Muscle of back (tissue), 11 donors: ENCODE data around the gene NAV2. TPM values are rescaled to one million over a fixed set of nuclear protein-coding genes. Genes with fewer than 3 reads are reported as not detected.

Source experiments
- DNase-seq, 3 donors: peaks; one replicate each; pipeline versions ENCODE4 v3.0.0 to v3.0.0-alpha.2; 2013
- polyA plus RNA-seq, 10 donors: library from polyadenylated mRNA; unstranded; fragments of 120-200 nt; gene quantifications; one replicate each; pipeline ENCODE4 v1.2.1, GENCODE V29; 2013; ENCODE audit not compliant: insufficient read length in 10 of 10

Gene NAV2
- polyA plus RNA-seq, 10 donors, result 33.6 to 76.3 (median 48.3) TPM

DNA sequence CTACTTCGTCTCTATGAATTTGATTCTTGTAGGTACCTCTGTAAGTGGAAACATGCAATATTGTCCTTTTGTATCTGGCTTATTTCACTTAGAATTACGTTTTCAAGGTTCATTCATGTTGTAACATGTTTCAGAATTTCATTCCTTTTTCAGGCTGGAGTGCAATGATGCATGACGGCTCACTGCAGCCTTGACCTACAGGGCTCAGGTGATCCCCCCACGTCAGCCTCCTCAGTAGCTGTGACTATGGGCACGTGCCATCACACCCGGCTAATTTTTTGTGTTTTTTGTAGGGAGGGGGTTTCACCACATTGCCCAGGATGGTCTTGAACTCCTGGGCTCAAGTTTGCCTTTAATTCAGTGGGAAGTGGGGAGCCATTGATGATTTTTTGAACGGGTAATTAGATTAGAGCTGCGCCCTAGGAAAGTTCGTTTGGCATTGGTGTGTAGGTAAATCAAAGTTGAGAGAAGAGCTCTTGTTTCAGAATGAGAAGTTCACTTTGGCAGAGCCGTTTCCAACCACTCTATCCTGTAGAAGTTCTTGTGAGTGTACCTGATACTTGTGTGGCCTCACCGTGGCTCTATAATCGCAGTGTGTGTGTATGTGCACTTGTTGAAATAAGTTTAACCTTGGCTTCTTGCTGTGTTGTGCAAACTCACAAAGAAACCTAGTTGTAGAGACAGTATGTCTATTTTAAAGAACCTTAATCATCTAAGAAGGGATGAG lies 115.9 kb downstream of the NAV2 start:
- no peak for DNase-seq

GRCh38 chr11:19829109-19829837 lies 116.6 kb downstream of the NAV2 start:
- no peak for DNase-seq

GRCh38 chr11:19832086-19832750 lies 119.6 kb downstream of the NAV2 start:
- no peak for DNase-seq

GRCh38 chr11:19832901-19833300 lies 120.3 kb downstream of the NAV2 start:
- no peak for DNase-seq

DNA sequence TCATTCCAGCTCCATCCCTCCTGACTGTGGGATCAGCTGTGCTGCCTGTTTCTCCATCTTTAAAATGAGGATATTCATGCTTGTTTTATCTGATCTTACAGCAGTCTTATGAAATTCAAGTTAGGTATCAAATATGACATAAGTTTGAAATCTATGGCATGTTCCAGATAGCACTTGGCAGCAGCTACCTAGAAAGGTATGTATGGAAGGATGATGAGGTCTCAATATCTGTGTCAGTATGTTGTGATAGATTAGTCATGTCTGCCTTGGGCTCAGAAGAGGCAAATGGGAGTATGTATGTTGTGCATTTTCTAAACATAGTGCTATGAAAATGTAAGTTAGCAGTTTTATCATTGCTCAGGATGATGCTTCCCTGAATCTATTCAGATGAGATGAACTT lies 122.1 kb downstream of the NAV2 start:
- no peak for DNase-seq

GRCh38 chr11:19836666-19837065 lies 124.0 kb downstream of the NAV2 start:
- no peak for DNase-seq

- DNase-seq, result no peak
Measured at GRCh38 chr11:19838994-19839768, 126.5 kb downstream of the NAV2 start.

GRCh38 chr11:19840961-19841360 lies 128.3 kb downstream of the NAV2 start:
- no peak for DNase-seq

GRCh38 chr11:19842505-19842904 lies 129.9 kb downstream of the NAV2 start:
- peak in 2 of 3 donors; percentile 26 to 50 for DNase-seq

- DNase-seq, result no peak
Measured at GRCh38 chr11:19843079-19843478, 130.4 kb downstream of the NAV2 start.

DNA sequence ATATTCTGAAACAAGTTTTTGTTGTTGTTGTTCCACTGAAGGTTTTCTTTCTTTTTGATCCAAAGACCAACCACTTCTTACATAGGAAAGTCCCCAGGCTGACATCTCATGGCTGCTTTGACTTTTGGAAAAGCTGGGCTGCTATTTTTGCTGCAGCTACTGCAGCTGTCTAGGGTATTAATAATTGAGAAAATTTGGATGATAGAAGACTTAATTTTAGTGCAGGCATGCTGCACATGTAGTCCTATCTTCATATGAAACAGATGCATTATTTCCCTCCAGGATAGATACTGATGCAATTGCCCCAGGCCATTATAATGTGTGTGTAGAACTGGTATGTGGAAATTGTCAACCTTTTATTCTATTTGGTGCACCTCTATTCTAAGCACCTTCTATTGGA lies 131.4 kb downstream of the NAV2 start:
- no peak for DNase-seq

DNA sequence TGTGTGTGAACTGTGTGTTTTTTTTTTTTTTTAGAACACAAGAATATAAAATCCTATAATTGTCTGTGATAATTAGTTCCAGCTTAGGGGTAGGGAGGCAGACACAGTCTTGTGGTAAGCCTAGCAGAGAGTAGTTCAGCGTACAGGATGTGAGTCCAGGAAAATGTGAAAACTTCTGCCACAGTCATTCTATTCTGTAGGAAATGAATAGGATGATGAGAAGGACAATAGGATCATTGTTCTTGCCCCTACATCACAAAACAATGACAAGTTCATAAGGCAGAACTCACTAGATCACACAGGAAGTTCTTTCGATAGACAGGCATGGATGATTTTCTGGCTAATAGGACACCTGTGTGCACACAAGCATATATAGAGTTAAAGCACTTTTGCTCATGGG lies 132.2 kb downstream of the NAV2 start:
- no peak for DNase-seq

GRCh38 chr11:19845626-19846025 lies 133.0 kb downstream of the NAV2 start:
- no peak for DNase-seq

DNA sequence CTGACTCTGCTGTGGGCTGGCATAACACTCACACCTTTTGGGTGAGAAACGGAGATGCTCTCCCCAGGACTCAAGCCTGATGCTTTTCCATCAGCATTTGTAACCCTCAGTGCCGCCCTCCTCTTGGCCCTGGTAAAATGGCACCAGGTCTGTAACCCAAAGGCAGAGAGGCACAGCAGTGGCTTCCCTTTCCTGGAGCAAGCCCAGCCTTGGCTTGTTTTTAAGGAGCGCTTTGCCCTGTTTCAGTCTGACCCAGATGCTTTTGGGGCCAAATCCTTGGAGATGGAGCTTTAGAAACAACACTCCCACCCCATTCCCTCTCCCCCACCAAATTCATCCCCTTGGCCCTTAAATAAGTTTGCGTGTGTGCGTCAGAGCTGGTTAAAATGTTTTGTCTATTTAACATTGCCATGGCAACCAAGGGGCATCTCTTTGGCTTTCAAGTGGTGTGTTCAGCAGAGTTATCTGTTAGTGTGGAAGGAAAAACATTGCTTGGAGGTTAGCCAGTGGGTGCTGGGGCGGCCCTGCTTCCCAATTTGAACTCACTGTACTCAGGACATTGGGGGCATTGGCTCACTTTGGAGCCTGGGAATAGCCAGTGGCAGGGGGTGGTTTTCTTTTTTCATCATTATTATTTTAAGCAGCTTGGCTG lies 134.1 kb downstream of the NAV2 start:
- peak in 1 of 3 donors; percentile 24 for DNase-seq

- no peak for DNase-seq
Measured at GRCh38 chr11:19848219-19848618, 135.6 kb downstream of the NAV2 start.

DNA sequence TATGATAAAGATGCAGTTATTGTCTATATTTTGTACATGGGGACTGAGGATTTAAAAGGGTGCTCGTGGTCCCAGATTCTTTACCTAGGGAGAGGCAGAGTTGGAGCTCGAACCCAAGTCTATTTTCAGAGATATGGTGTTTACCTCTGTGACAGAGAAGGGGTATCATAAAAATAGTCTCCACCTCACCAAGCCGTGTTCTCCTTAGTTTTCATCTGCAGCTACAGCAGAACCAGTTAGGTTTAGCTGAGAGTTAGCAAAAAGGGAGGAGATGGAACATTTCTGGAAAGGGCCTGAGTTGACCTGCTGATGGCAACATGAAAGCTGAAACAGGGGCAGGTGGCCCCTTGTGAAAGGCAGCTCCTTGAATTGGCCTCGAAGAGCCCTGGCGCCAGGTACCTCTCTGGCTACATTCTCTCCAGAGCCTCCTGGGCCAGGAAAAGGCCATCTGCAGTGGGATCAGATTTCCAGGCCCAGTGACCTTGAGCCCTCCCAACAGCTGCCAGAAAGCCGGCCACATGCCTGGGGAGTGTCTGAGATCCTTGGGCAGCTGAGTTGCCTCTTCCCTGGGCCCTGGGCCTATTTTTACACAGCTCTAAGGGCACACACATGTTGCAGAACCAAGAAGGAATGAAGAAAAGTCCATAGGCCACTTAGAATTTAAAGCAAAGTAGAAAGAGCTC lies 136.6 kb downstream of the NAV2 start:
- peak; percentile 56 to 72 (median 57) for DNase-seq

DNA sequence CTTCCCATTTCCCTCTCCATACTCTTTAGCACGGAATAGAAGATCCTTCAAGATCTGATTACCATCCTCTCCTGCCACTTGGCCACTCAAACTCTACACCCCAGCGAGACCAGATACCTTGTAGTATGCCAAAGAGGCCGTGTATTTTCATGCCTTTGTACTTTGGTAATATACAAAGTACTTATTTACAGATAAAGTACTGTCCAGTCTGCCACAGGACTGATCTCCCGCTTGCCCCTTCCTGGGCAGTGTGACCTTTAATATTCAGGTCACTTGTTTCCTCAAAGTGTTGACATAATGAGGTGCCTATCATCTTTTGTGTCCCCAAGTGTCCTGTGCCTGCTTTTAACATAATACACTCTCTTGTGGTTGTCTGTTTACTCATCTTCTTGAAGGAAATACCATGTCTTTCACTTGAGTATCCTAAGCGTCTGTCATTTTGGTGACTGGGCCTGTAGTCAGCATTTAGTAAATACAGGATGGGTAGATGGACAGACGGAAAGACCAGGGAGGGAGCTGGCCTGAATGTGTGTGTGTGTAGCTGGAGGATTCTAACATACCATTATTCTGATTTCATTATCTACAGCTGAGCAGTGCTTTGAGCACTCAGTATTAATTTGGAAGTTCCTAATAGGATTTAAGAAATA lies 137.4 kb downstream of the NAV2 start:
- no peak for DNase-seq

GRCh38 chr11:19852288-19852687 lies 139.7 kb downstream of the NAV2 start:
- no peak for DNase-seq

- no peak for DNase-seq
Measured at GRCh38 chr11:19853016-19853415, 140.4 kb downstream of the NAV2 start.

DNA sequence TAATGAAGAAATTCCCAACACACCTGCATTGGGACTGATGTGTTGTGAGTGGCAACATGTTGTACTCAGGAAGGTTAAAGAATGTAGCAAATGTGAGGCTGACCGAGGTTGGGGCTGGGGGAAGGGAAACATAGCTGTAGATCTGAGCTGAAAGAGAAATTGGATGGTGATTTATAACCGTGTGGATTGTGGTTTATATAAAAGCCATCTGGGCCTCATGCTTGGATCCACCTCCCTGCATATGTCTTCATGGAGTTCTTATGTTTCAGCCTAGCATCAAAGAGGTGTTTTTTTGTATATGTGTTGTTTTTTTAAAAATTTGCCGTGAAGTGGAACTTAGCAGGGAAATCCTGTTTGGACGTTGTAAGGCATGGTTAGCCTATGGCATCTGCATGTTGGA lies 141.3 kb downstream of the NAV2 start:
- DNase-seq, result peak in 1 of 3 donors; percentile 16
